ENCODE data around the gene ZC3H12C. TPM values are rescaled to one million over a fixed set of nuclear protein-coding genes. Genes with fewer than 3 reads are reported as not detected.
A peak's percentile ranks its signal among the peaks of the same experiment; 100 is the strongest.
"Not testable (repeated sequence)": the region's sequence is repeated elsewhere in the genome, so short reads cannot be mapped to it uniquely, and the experiment has no call there.

Gene ZC3H12C
- total RNA-seq, 2 donors from 2014 or later, result 0.02 to 0.54 TPM

- Mint-ChIP-seq H3K27ac (no peak overlapping the region), H3K9me3 (no peaks in the 10 kb centered on the region), H3K36me3 (no peaks in the 10 kb centered on the region)
- ATAC-seq, result no peak
- no peak for DNase-seq (ENCODE audit: low spot score in 2 of 2)
Measured at GRCh38 chr11:110200241-110200640, 107.0 kb downstream of the ZC3H12C start.

GRCh38 chr11:110200836-110201235, 107.6 kb downstream of the ZC3H12C start:
- no peak for DNase-seq (ENCODE audit: low spot score in 2 of 2)
- ATAC-seq, result no peak
- Mint-ChIP-seq H3K36me3 (no peaks in the 10 kb centered on the region), H3K27ac (no peak overlapping the region), H3K9me3 (no peaks in the 10 kb centered on the region)

- H3K9me3 Mint-ChIP-seq, result no peaks in the 10 kb centered on the region
- ATAC-seq, result peak in 1 of 2 donors; percentile 22
- no peaks in the 10 kb centered on the region for H3K36me3 Mint-ChIP-seq
- no peak overlapping the region for H3K27ac Mint-ChIP-seq
- DNase-seq (ENCODE audit: low spot score in 2 of 2), result peak in 1 of 2 donors; percentile 1
Measured at GRCh38 chr11:110207123-110207522, 113.9 kb downstream of the ZC3H12C start.

- H3K9me3 Mint-ChIP-seq; ATAC-seq; H3K27ac Mint-ChIP-seq; DNase-seq (ENCODE audit: low spot score in 2 of 2); H3K36me3 Mint-ChIP-seq: not testable (repeated sequence)
Measured at GRCh38 chr11:110208678-110209312, 115.6 kb downstream of the ZC3H12C start.

GRCh38 chr11:110209313-110209694, 116.1 kb downstream of the ZC3H12C start:
- not testable (repeated sequence) for H3K27ac Mint-ChIP-seq; DNase-seq (ENCODE audit: low spot score in 2 of 2); ATAC-seq; H3K9me3 Mint-ChIP-seq; H3K36me3 Mint-ChIP-seq

GRCh38 chr11:110217223-110217877, 124.2 kb downstream of the ZC3H12C start:
- Mint-ChIP-seq H3K36me3 (peaks cover 0 to 18% of the 10 kb centered on the region in 2 donors), H3K9me3 (no peaks in the 10 kb centered on the region), H3K27ac (no peak overlapping the region)
- no peak for DNase-seq (ENCODE audit: low spot score in 2 of 2)
- peak; percentile 41 to 72 for ATAC-seq

GRCh38 chr11:110217936-110218335, 124.7 kb downstream of the ZC3H12C start:
- Mint-ChIP-seq H3K27ac (no peak overlapping the region), H3K36me3 (peaks cover 0 to 18% of the 10 kb centered on the region in 2 donors), H3K9me3 (no peaks in the 10 kb centered on the region)
- ATAC-seq (no peak), DNase-seq (ENCODE audit: low spot score in 2 of 2) (no peak)

- DNase-seq (ENCODE audit: low spot score in 2 of 2), result no peak
- Mint-ChIP-seq H3K9me3 (no peaks in the 10 kb centered on the region), H3K36me3 (peaks cover 0 to 18% of the 10 kb centered on the region in 2 donors), H3K27ac (no peak overlapping the region)
- ATAC-seq, result no peak
Measured at GRCh38 chr11:110219006-110219785, 126.0 kb downstream of the ZC3H12C start.

Other genes with a start within 250 kb of the ZC3H12C start
- gene RDX, start 203.2 kb downstream of the ZC3H12C start, total RNA-seq, result 10 to 100 TPM; 45.9 to 74.0 TPM

Data from activated naive CD4-positive, alpha-beta T cell treated with anti-CD3 and anti-CD28 coated beads, Interleukin-2, amount 50 U/mL, for 72 hours (primary cell).